ENCODE measurements around the gene ALDH6A1.

ALDH6A1 gene

GRCh38 chr14:74048281-74048680 is 36.0 kb downstream of the ALDH6A1 start:
- DNase-seq, result peak; percentile 28

DNA sequence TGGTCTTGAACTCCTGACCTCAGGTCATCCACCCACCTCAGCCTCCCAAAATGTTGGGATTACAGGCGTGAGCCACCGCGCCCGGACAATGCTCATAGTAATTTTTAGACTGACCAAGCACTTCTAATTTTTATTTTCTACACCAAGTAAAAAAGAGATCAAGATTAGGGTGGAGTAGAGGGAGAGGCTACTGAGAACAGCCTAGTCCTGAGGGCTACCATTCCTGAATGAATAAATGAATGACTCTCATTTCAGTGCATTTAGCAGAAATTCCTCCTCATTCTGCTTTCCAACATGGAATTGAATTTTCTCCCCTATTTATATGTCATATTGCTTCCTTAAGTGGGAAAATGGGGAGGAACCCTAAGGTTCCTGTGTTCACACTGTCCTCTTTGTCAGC is 38.7 kb downstream of the ALDH6A1 start:
- DNase-seq, result no peak

DNA sequence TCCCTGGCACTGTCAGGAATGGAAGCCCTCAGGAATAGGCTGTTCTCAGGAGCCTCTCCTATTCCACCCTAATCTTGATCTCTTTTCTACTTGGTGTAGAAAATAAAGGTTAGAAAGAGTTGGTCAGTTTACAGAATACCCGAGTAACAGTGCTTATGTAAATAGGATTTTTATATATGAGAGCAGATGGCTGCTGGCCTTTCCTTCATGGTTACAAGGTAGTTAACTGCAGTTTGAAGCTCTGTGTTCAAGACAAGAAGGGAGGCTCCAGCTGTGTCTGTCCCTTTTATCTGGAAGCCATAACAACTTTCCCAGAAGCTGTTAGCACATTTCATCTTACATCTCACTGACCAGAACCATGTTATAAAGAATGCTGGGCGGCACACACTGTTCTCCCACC is 42.0 kb downstream of the ALDH6A1 start:
- DNase-seq, result no peak

GRCh38 chr14:74038020-74038859 is 46.0 kb downstream of the ALDH6A1 start:
- DNase-seq, result peak; percentile 59

- DNase-seq, result no peak
Observed at GRCh38 chr14:74035556-74035955, 48.7 kb downstream of the ALDH6A1 start.

GRCh38 chr14:74034572-74034971 is 49.7 kb downstream of the ALDH6A1 start:
- DNase-seq, result no peak

DNA sequence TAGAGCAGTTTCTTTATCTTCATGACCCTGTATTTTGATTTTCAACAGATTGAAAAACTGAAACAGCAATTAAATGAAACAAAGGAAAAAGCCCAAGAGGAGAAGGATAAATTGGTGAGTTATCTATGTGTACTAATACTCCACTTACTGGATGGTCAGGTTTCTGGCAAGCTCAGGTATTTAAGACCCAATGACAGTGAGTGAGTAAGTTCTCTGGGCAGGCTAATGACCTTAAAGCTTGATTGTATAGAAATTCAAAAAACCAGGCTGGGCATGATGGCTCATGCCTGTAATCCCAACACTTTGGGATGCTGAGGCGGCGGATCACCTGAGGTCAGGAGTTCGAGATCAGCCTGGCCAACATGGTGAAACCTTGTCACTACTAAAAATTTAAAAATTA is 55.1 kb downstream of the ALDH6A1 start:
- no peak for DNase-seq

GRCh38 chr14:74022346-74022745 is 61.9 kb downstream of the ALDH6A1 start:
- DNase-seq, result no peak

DNA sequence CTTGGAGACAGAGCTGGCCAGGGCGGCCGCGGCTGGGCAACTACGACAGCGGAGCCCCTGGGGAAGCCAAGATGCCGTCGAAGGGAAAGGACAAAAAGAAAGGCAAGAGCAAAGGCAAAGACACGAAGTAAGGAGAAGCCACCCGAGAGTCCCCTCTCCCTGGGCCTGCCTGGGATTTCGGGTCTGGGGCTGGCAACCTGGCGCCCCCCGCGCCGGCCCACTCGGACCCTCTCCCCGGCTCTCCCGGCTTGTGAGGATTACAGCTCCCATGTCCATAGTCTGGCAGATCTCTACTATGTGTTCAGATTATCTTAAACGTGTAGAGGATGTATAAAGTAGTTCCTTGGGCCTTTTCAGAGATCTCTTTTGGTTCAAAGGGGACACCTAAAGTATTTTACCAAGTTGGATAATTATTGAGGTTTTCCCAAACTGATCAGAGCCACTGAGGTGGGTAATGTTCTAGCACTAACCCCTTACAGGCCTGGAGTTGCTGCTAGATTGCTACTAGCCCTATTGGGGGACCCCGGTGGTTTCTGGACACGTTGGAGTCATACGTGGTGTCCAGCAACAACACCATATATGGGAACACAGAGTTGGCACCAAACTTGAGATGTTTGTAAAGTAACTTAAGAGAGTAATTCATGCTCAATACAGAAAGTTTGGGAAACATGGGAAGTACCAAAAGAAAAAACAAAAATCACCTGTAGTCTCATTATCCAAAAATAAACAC is 64.7 kb downstream of the ALDH6A1 start:
- no peak for DNase-seq

DNA sequence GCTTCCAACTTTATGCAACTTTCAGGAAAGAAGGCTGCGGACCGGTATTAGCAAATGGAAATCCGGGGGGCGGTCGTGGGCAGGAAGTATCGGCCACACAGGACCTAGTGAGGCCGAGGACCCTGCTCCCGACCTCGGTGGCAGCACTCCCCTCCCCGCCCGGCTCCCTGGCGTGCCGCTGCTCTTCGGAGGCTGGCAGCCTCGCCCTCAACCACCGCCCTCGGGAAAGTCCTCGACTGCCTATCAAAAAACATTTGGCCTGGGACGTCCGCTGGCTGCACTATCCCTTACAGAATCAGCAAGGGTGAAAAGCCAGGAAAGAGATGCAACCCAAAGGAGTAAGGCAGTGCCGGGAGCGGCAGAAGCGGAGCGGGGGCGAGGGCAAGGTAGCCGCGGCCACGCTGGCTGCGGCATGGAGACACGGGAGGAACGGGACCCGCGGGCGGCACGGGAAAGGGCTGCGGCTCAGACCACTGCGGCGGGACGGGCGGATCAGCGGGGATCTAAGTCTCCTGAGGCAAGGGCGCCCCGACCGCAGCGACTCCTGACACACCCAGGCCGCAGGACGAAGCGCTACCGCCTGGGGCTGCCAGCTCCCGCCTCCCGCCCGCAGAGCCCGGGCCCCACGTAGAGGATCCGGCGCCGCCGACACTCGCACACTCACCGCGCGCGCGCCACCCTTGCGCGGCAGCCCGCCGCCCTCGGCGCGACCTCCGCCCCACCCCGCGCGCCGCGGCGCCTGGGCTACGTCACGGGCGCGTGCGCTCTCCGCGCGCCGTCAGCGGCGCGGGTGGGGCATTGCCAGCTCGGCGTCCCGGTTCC is 65.5 kb downstream of the ALDH6A1 start, which contains the start of the genes BBOF1 and ENTPD5:
Gene BBOF1 (plus strand): TSS at position 764 of the 822 bp plus-strand sequence. CDS start 130 bp downstream, outside the sequence.
Gene ENTPD5 (minus strand): TSS at position 703 of the 822 bp plus-strand sequence. CDS start 31,186 bp downstream, outside the sequence.
- DNase-seq, result peak; percentile 77

DNA sequence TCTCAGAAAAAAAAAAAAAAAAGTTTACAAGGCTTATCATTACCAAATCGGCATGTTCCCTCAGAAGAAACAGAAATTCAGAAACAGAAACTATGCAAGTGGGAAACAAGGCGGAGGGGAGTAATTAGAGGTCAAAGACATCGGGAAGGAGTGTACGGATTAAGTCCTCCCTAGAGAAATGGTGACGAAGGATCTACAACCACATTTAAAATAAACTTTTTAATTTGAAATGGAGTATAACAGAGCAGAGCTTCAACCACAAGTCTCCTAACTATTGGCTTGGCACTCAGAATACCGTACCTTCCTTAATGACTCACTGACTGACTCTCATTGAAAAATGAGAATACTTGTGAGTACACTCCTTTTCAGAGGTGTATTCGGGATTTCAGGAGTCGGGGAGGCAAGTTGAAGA is 66.1 kb downstream of the ALDH6A1 start:
- DNase-seq, result peak; percentile 60

DNA sequence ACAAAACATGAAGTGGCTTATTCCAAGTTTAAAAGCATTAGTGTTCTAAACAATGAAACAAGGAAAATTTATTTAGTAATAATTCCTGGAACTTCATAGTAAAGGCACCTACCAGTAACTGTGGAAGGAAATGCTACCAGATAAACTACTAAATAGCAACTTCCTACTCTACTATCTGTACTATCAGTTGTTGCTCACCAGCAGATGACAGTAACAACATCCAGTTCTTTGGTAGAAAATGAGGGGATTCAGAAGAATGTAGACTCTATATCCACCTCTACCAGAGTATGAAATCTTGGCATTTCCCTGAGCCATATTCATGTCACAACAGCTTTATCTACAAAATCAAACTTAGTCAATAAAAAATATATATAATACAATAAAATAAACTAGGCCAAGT is 68.3 kb downstream of the ALDH6A1 start:
- DNase-seq, result no peak

- DNase-seq, result no peak
Observed at GRCh38 chr14:74015176-74015575, 69.1 kb downstream of the ALDH6A1 start.

GRCh38 chr14:74014299-74014698 is 70.0 kb downstream of the ALDH6A1 start:
- no peak for DNase-seq

GRCh38 chr14:74008843-74009499 is 75.3 kb downstream of the ALDH6A1 start:
- no peak for DNase-seq
